GM20000 (cell line): ENCODE results near the gene AQP7.

ENCODE experiments used
- DNase-seq: peaks from one replicate; pipeline ENCODE4 v3.0.0; 2012; ENCODE audit warnings: low spot score
- CTCF ChIP-seq: IDR thresholded peaks from 2 replicates; pipeline ENCODE4 v1.5.1; 2012; ENCODE audit warnings: mild to moderate bottlenecking, control low read depth; ENCODE audit errors: extremely low read depth, missing control alignments

Gene AQP7

GRCh38 chr9:33443464-33444154 lies 41.2 kb upstream of the AQP7 start:
- no peak for DNase-seq
- TF ChIP-seq CTCF = no peak

GRCh38 chr9:33443047-33443446 lies 40.7 kb upstream of the AQP7 start:
- no peak for TF ChIP-seq CTCF

DNA sequence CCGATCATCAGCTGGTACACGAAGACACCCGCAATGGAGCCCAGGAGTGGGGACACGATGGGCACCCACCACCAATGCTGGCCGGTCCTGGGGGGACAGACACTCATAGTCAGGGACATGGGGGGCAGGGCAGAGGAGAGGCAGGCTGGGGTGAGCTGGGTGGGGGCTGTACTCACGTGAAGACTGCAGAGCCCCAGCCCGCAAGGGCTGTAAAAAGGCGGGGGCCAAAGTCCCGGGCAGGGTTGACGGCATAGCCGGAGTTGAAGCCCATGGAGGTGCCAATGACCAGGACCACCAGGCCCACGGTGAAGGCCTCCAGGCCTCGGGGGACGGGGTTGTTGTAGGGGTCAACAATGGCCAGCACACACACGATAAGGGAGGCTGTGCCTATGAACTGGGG lies 39.8 kb upstream of the AQP7 start:
- no peak for TF ChIP-seq CTCF
- no peak for DNase-seq

More at GRCh38 chr9:33443047-33443446, 40.7 kb upstream of the AQP7 start:
- DNase-seq = no peak

- TF ChIP-seq CTCF = no peak
- no peak for DNase-seq
Observed at GRCh38 chr9:33440609-33441008, 38.2 kb upstream of the AQP7 start.

GRCh38 chr9:33440204-33440603 lies 37.8 kb upstream of the AQP7 start:
- no peak for DNase-seq
- no peak for TF ChIP-seq CTCF

- DNase-seq = no peak
- no peak for TF ChIP-seq CTCF
Observed at GRCh38 chr9:33439731-33440130, 37.4 kb upstream of the AQP7 start.

DNA sequence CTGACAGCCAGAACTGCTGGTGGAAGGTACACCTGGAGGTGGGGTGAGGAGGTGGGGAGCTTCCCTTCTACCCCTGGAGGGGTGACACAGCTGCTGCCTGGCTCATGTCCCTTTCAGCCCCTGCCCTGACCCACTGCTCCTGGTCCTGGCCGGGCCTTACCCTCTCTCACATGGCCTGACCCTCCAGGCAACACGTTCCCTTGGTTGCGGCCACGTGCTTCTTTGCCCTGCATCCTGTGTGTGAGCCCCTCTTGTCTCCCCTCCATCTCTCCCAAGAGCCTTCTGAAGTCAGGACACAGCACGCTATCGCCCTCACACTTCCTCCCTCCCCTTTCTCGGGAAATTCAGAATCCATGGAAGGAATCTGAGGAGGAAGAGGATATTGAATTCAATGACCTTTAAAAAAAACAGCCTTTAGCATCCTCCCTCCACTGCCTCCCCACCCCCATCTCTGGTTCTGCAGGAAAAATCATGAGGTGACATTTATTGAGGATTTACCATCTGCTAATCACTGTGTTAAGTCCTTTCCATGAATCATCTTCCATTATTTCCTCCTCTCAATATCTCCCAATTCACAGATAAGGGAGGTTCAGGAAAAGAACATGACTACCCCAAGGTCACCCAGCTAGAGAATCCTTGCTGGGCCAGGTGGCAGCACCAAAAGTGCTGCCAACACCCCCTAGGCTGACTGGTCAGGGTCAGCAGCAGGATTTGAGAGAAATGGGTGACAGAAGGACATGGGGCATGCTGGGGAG lies 36.7 kb upstream of the AQP7 start:
- no peak for TF ChIP-seq CTCF
- no peak for DNase-seq
